K562 (cell line): ENCODE measurements around the gene PLAC1. TPM values are rescaled to one million over a fixed set of nuclear protein-coding genes. Genes with fewer than 3 reads are reported as not detected.

Source experiments
- ATAC-seq: fragments of 200-7000 bp; cut with Tn5 transposase; 3 replicates; pipeline ENCODE4 v1.9.1; 2020; ENCODE audit warnings: moderate library complexity
- BruUV-seq: library from RNA; stranded (reverse); fragments of 400-500 nt; replicated peaks from 2 replicates; lab custom pipeline; 2021; lab: Mats Ljungman, UMichigan
- CTCF ChIA-PET: fragments of 300-600 bp; formaldehyde crosslinking; extraction: SDS; loops from one replicate; lab custom pipeline; 2021; ENCODE audit warnings: low intra/inter-chr PET ratio; lab: Yijun Ruan, JAX
- POLR2A ChIA-PET: fragments of 300-600, 350-650 bp; sonication (Branson Sonifier 250); formaldehyde crosslinking; extraction: SDS; loops from one replicate; lab custom pipeline; 2021; ENCODE audit warnings: antibody characterized with exemption, inconsistent platforms; lab: Yijun Ruan, JAX
- DNase-seq, 4 experiments: peaks; one replicate each; pipeline versions ENCODE4 v3.0.0 to v3.0.0-alpha.2; 2011 to 2018; ENCODE audit warnings: low spot score in 3 of 4, mixed read lengths in 3 of 4; ENCODE audit errors: extremely low read depth in 1 of 4
- FAIRE-seq: peaks from 2 replicates; lab custom pipeline; 2011; peaks lifted over from hg19 to GRCh38; lab: Jason Lieb, UNC
- H2AFZ ChIP-seq: 2 replicates; pipeline ENCODE4 v1.6.0; 2011; ENCODE audit warnings: low read depth, low read length, control low read depth, inconsistent platforms
- H3K27ac ChIP-seq: fragments of 200-600 bp; 3 replicates; pipeline ENCODE4 v1.8.0; 2011; ENCODE audit warnings: low read depth, mild to moderate bottlenecking, control low read depth, inconsistent platforms, low read length, moderate library complexity, mixed read lengths; ENCODE audit errors: extremely low read depth
- H3K27me3 ChIP-seq, 2 experiments: fragments of 300-600 bp in 1 of 2; 2 replicates in 1 of 2; 3 replicates in 1 of 2; pipeline versions ENCODE4 v1.6.0 to v1.8.0; 2011; ENCODE audit warnings: inconsistent platforms in 2 of 2, low read length in 2 of 2, mild to moderate bottlenecking in 1 of 2, mixed read lengths in 1 of 2, moderate library complexity in 1 of 2; ENCODE audit not compliant: control insufficient read depth in 2 of 2, insufficient read depth in 2 of 2
- H3K36me3 ChIP-seq: fragments of 300-600 bp; 3 replicates; pipeline ENCODE4 v1.8.0; 2011; ENCODE audit warnings: mild to moderate bottlenecking, low read length, inconsistent platforms; ENCODE audit not compliant: control insufficient read depth, insufficient read depth
- H3K4me1 ChIP-seq, 2 experiments: fragments of 200-600 bp in 1 of 2; replicated peaks in 1 of 2; 2 replicates in 1 of 2; 3 replicates in 1 of 2; pipeline versions ENCODE4 v1.5.1 to v1.8.0; 2011; ENCODE audit warnings: inconsistent platforms in 2 of 2, low read length in 2 of 2, mild to moderate bottlenecking in 1 of 2, mixed read lengths in 1 of 2, moderate library complexity in 1 of 2; ENCODE audit not compliant: control insufficient read depth in 2 of 2, insufficient read depth in 2 of 2
- H3K4me2 ChIP-seq: 2 replicates; pipeline ENCODE4 v1.6.1; 2011; ENCODE audit warnings: low read length, control low read depth, inconsistent platforms, mixed read lengths; ENCODE audit not compliant: insufficient read depth
- H3K4me3 ChIP-seq: fragments of 200-600 bp; sonication (generic), shearing (Covaris generic); 2 replicates; pipeline ENCODE4 v1.5.1; 2016; ENCODE audit warnings: control low read depth, inconsistent platforms
- H3K79me2 ChIP-seq: fragments of 200-600 bp; 3 replicates; pipeline ENCODE4 v1.8.0; 2011; ENCODE audit warnings: low read length, inconsistent platforms; ENCODE audit not compliant: control insufficient read depth, insufficient read depth
- H3K9ac ChIP-seq, 2 experiments: 2 replicates each; pipeline versions ENCODE4 v1.6.0 to v1.6.1; 2011; ENCODE audit warnings: low read depth in 2 of 2, low read length in 2 of 2, control low read depth in 1 of 2, inconsistent platforms in 1 of 2, mild to moderate bottlenecking in 1 of 2, mixed read lengths in 1 of 2; ENCODE audit not compliant: insufficient read depth in 1 of 2
- H3K9me1 ChIP-seq: one replicate; pipeline ENCODE4 v1.6.0; 2011; ENCODE audit warnings: inconsistent platforms, mild to moderate bottlenecking, low read length, moderate library complexity; ENCODE audit not compliant: control insufficient read depth, insufficient read depth
- H3K9me3 ChIP-seq: replicated peaks from 2 replicates; pipeline ENCODE4 v1.5.1; 2011; ENCODE audit warnings: low read depth, low read length, inconsistent platforms; ENCODE audit not compliant: control insufficient read depth, insufficient read depth
- H4K20me1 ChIP-seq: replicated peaks from 2 replicates; pipeline ENCODE4 v1.6.1; 2011; ENCODE audit warnings: low read length, inconsistent platforms, mixed read lengths; ENCODE audit not compliant: control insufficient read depth, insufficient read depth
- EHMT2 ChIP-seq: fragments of 450-650 bp; IDR thresholded peaks from 2 replicates; pipeline ENCODE4 v1.6.1; 2018; ENCODE audit warnings: antibody characterized with exemption
- EP400 ChIP-seq: fragments of 450-650 bp; IDR thresholded peaks from 2 replicates; pipeline ENCODE4 v1.6.1; 2017; ENCODE audit warnings: antibody characterized with exemption, mild to moderate bottlenecking, moderate library complexity
- ESRRA ChIP-seq: fragments of 450-650 bp; IDR thresholded peaks from 2 replicates; pipeline ENCODE4 v1.6.1; 2014; ENCODE audit warnings: low read depth, mild to moderate bottlenecking, moderate library complexity, borderline replicate concordance
- NCOA6 ChIP-seq: fragments of 450-650 bp; IDR thresholded peaks from 2 replicates; pipeline ENCODE4 v1.6.1; 2017; ENCODE audit warnings: mild to moderate bottlenecking
- RBBP5 ChIP-seq: fragments of 200-600 bp; sonication (generic); IDR thresholded peaks from 2 replicates; pipeline ENCODE4 v1.6.1; 2012; ENCODE audit warnings: borderline replicate concordance, mild to moderate bottlenecking, low read length, control low read depth, inconsistent platforms; ENCODE audit not compliant: insufficient read depth, poor library complexity, severe bottlenecking
- STAG1 ChIP-seq: sonication (generic); formaldehyde crosslinking; IDR thresholded peaks from 2 replicates; pipeline ENCODE4 v1.5.0; 2020; ENCODE audit warnings: missing genetic modification reagents, borderline replicate concordance
- STAT5B ChIP-seq: fragments of 250-450 bp; sonication (Bioruptor Pico); IDR thresholded peaks from 2 replicates; pipeline ENCODE4 v1.8.0; 2021; ENCODE audit warnings: mild to moderate bottlenecking, inconsistent platforms
- WHSC1 ChIP-seq: IDR thresholded peaks from one replicate; pipeline ENCODE4 v1.6.1; 2012; ENCODE audit warnings: low read length, control low read depth, inconsistent platforms
- XRCC4 ChIP-seq: IDR thresholded peaks from one replicate; pipeline ENCODE4 v1.6.1; 2011; ENCODE audit not compliant: insufficient read depth, insufficient read length; ENCODE audit errors: extremely low read depth
- ZNF699 ChIP-seq: fragments of 250-450 bp; sonication (Bioruptor Pico); IDR thresholded peaks from 2 replicates; pipeline ENCODE4 v1.8.0; 2021; ENCODE audit warnings: mild to moderate bottlenecking, moderate library complexity; ENCODE audit not compliant: insufficient replicate concordance
- WGBS: fragments of 100-300 bp; shearing (Covaris generic); methylation state at CpG from one replicate; pipeline ENCODE4 v1.1.6; 2016; ENCODE audit warnings: low coverage, mixed read lengths; ENCODE audit not compliant: insufficient coverage; ENCODE audit errors: missing lambda C conversion rate; 5-methylcytosine and 5-hydroxymethylcytosine counted together
- in situ Hi-C: fragments of 300-500 bp; cut with MboI; formaldehyde crosslinking; loops from 4 replicates; pipeline ENCODE4 v1.15.0; 2018; ENCODE audit warnings: inconsistent platforms, mixed read lengths
- intact Hi-C: fragments of 100-400 bp; cut with micrococcal nuclease; formaldehyde crosslinking; loops from 2 replicates; pipeline ENCODE4 v1.14.2; 2022
- polyA plus RNA-seq, 8 experiments: library from polyadenylated mRNA; depleted of rRNA in 4 of 8; stranded (reverse) in 5 of 8; unstranded in 3 of 8; fragments of >200 nt; fragmentation: Nextera tagmentation in 2 of 8; fragmentation: Illumina TruSeq in 1 of 8; extraction: Ambion mirVana in 2 of 8; extraction: Trizol in 1 of 8; gene quantifications; 2 replicates each; pipeline versions ENCODE4 v1.2.1 to v1.2.3, GENCODE V29; 2011 to 2014; ENCODE audit warnings: inconsistent platforms in 1 of 8, missing spikeins in 1 of 8
- total RNA-seq, 7 experiments: library from RNA; depleted of rRNA in 6 of 7; stranded (reverse); fragments of >200 nt in 6 of 7; fragmentation: Illumina TruSeq in 2 of 7; extraction: Trizol in 2 of 7; gene quantifications; 2 replicates each; pipeline versions ENCODE4 v1.2.1 to v1.2.3, GENCODE V29; 2011 to 2021; ENCODE audit warnings: low replicate concordance in 1 of 7

PLAC1 gene
- total and polyA plus RNA-seq, 9 of the 15 experiments (the other 6 are each of a cell fraction or from before 2014, with no cell fraction given): 0.82 to 9.1 (median 1.7) TPM

- 8% methylated on average over 3 of the region's 3 CpGs for WGBS
- BruUV-seq: no TSS peak
- Histone ChIP-seq H3K9me3 (no peaks in the 10 kb centered on the region), H3K4me3 (no peak overlapping the region), H3K27me3 (no peaks in the 10 kb centered on the region; a peak in 1 of 5 replicates), H4K20me1 (no peaks in the 10 kb centered on the region), H3K79me2 (no peaks in the 10 kb centered on the region), H3K9ac (no peak overlapping the region), H3K27ac (no peak overlapping the region), H3K9me1 (no peaks in the 10 kb centered on the region), H2AFZ (no peak overlapping the region), H3K36me3 (no peaks in the 10 kb centered on the region), H3K4me2 (no peak overlapping the region), H3K4me1 (peaks cover 0 to 2% of the 10 kb centered on the region in 2 experiments; a peak in 1 of 5 replicates)
- intact Hi-C loops: no loop called here
- ChIA-PET POLR2A (interaction anchor here (0.5 kb wide), 1 partner anchor 296 kb away, joined by 3 read pairs; no protein-coding TSS in a partner anchor), CTCF (no interaction called here)
- ATAC-seq: no peak
- DNase-seq: no peak
- in situ Hi-C loops: no loop called here
- TF ChIP-seq RBBP5: no peak
- no peak for TF ChIP-seq EHMT2
- TF ChIP-seq ESRRA: no peak
- TF ChIP-seq WHSC1: no peak
- no peak for TF ChIP-seq STAG1
- TF ChIP-seq XRCC4: no peak
- TF ChIP-seq ZNF699 (CRISPR knock-in tag): no peak
- TF ChIP-seq STAT5B (CRISPR knock-in tag): no peak
- TF ChIP-seq EP400: no peak
- TF ChIP-seq NCOA6: no peak
- no peak for FAIRE-seq
These were observed 3.8 kb downstream of the PLAC1 start for GRCh38 chrX:134654398-134655012.
